ENCODE measurements around the gene GNA15. TPM values are rescaled to one million over a fixed set of nuclear protein-coding genes. Genes with fewer than 3 reads are reported as not detected.
A peak's percentile ranks its signal among the peaks of the same experiment; 100 is the strongest.
"Not testable (repeated sequence)": the region's sequence is repeated elsewhere in the genome, so short reads cannot be mapped to it uniquely, and the experiment has no call there.

GNA15 gene
- total RNA-seq: 1 to 10 TPM; 1.2 to 4.8 (median 1.4) TPM
- polyA plus RNA-seq: 1 to 10 TPM; 1.2 to 1.9 TPM
- long read RNA-seq, donor 1, partial matches to known transcripts: 0 of 1 reads
- long read RNA-seq, donor 1, other reads (novel, unspliced or antisense): 0 of 1 reads
- long read RNA-seq, donor 2: 0 reads
- long read RNA-seq, donor 3, partial matches to known transcripts: 0 of 3 reads
- long read RNA-seq, donor 3, other reads (novel, unspliced or antisense): 0 of 3 reads

DNA sequence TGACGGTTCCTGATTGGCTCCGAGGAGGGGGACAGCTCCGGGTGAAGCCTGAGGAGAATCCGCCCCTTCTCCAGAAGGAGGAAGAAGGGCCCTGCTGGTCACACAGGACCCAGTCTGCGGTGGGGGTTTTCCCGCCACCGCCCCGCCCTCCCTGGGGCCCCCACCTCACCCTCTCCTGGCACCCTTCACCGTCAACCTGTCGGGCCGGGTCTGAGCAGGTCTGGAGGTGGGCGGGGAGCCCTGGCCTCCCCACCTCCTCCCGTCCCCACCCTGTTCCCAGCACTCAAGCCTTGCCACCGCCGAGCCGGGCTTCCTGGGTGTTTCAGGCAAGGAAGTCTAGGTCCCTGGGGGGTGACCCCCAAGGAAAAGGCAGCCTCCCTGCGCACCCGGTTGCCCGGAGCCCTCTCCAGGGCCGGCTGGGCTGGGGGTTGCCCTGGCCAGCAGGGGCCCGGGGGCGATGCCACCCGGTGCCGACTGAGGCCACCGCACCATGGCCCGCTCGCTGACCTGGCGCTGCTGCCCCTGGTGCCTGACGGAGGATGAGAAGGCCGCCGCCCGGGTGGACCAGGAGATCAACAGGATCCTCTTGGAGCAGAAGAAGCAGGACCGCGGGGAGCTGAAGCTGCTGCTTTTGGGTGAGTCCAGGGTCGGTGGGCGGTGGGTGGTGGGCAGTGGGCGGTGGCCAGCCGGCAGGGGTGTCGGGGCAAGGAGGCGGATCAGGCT, at the start of gene GNA15:
Gene GNA15, plus strand, starts transcription at position 73 of the 723 bp plus-strand sequence. Its CDS starts 418 bp downstream, at position 491.
- Histone ChIP-seq H3K9me3 (no peaks in the 10 kb centered on the region), H3K27me3 (no peaks in the 10 kb centered on the region), H3K4me1 (ENCODE audit: insufficient read depth) (peaks cover 8% of the 10 kb centered on the region), H3K4me3 (no peak within 1 kb of the TSS), H3K27ac (no peak within 1 kb of the TSS), H3K36me3 (no peaks in the 10 kb centered on the region)
- intact Hi-C loops (cut with DNase I): no loop called here
- DNase-seq: peak in 3 of 5 donors; percentile 21 to 51 (median 37)
- TF ChIP-seq EP300 (IDR thresholded peaks at IDR 0.05) (no peak), POLR2A (IDR thresholded peaks at IDR 0.05) (no peak), CTCF (IDR thresholded peaks at IDR 0.05) (no peak)
- WGBS, 3 donors: 70 to 80% (median 74%) methylated on average over 28 to 40 of the region's 40 CpGs

- no peak overlapping the region for H3K4me3 ChIP-seq
- H3K9me3 ChIP-seq: no peaks in the 10 kb centered on the region
- H3K4me1 ChIP-seq (ENCODE audit: insufficient read depth): no peaks in the 10 kb centered on the region
- WGBS, 3 donors: 84 to 89% (median 84%) methylated on average over 10 of the region's 10 CpGs
- no peak overlapping the region for H3K27ac ChIP-seq
- H3K27me3 ChIP-seq: no peaks in the 10 kb centered on the region
- no peak for DNase-seq
- intact Hi-C loops (cut with DNase I): no loop called here
- no peaks in the 10 kb centered on the region for H3K36me3 ChIP-seq
- TF ChIP-seq EP300 (IDR thresholded peaks at IDR 0.05) (no peak), POLR2A (IDR thresholded peaks at IDR 0.05) (no peak), CTCF (IDR thresholded peaks at IDR 0.05) (no peak)
Observed at GRCh38 chr19:3087769-3088168, 48.1 kb upstream of the GNA15 start.

GRCh38 chr19:3089299-3089855, 46.5 kb upstream of the GNA15 start:
- H3K9me3 ChIP-seq; H3K36me3 ChIP-seq; H3K4me1 ChIP-seq (ENCODE audit: insufficient read depth); H3K4me3 ChIP-seq; H3K27ac ChIP-seq; intact Hi-C loops (cut with DNase I); H3K27me3 ChIP-seq; DNase-seq: not testable (repeated sequence)
- 71 to 80% (median 74%) methylated on average over 7 of the region's 7 CpGs for WGBS, 3 donors

DNA sequence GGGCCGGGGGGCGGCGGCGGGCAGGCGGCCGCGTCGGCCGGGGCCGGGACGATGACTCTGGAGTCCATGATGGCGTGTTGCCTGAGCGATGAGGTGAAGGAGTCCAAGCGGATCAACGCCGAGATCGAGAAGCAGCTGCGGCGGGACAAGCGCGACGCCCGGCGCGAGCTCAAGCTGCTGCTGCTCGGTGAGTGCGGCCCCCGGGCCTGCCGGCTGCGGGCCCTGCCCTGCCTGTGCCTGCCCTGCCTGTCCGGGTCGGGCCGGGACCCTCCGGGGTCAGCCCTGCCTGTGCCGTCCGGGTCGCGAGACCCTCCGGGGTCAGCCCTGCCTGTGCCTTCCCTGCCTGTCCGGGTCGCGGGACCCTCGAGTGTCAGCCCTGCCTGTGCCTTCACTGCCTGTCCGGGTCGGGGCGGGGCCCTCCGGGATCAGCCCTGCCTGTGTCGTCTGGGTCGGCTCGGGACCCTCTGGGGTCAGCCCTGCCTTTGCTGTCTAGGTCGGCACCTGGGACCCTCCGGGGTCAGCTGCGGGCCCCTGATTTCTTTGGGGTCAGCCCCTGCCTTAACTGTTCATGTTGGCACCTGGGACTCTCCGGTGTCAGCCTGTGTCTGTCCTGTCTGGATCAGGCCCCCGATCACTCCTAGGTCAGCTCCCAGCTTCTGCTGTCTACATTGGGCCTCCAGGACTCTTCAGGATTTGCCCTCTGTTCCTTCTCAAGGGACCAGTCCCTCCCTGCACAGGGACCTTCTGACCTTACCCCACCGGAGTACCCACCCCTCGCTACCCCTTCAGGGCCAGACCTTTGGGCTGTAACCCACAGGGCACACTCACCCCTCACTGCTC, 41.0 kb upstream of the GNA15 start:
- TF ChIP-seq EP300 (IDR thresholded peaks at IDR 0.05) (no peak), POLR2A (IDR thresholded peaks at IDR 0.05) (no peak), CTCF (IDR thresholded peaks at IDR 0.05) (no peak)
- Histone ChIP-seq H3K4me1 (ENCODE audit: insufficient read depth) (peaks cover 39% of the 10 kb centered on the region), H3K9me3 (no peaks in the 10 kb centered on the region), H3K27ac (no peak overlapping the region), H3K4me3 (peak overlapping the region; percentile 83), H3K36me3 (no peaks in the 10 kb centered on the region), H3K27me3 (no peaks in the 10 kb centered on the region)
- intact Hi-C loops (cut with DNase I): loop anchor here in 1 of 4 donors (10.0 kb wide), 1 partner anchor 130 kb away; no protein-coding TSS in a partner anchor
- DNase-seq: peak in 3 of 5 donors; percentile 48 to 60 (median 54)
- WGBS, 3 donors: 1 to 2% (median 1%) methylated on average over 30 to 57 of the region's 57 CpGs
